ENCODE results near the gene MRPL52.
"Not testable (repeated sequence)": the region's sequence is repeated elsewhere in the genome, so short reads cannot be mapped to it uniquely, and the experiment has no call there.

DNA sequence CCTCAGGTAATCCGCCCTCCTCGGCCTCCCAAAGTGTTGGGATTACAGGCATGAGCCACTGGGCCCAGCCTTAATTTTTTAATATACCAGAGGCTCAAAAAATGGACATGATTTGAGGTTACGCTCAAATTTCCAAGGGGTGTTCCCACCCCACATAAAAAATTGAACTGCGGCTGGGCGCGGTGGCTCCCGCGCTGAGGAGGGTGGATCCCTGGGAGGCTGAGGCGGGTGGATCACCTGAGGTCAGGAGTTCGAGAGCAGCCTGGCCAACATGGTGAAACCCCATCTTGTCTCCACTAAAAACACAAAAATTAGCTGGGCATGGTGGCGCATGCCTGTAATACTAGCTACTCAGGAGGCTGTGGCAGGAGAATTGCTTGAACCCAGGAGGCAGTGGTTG is 24.6 kb downstream of the MRPL52 start:
- TF ChIP-seq CTCF, POLR2A (IDR thresholded peaks at IDR 0.05): not testable (repeated sequence)

All from Peyer's patch (tissue), 4 donors.